ENCODE data around the gene CRBN. TPM values are rescaled to one million over a fixed set of nuclear protein-coding genes. Genes with fewer than 3 reads are reported as not detected.

Gene CRBN
- total RNA-seq, 1 donor from 2014 or later: 57.4 TPM

DNA sequence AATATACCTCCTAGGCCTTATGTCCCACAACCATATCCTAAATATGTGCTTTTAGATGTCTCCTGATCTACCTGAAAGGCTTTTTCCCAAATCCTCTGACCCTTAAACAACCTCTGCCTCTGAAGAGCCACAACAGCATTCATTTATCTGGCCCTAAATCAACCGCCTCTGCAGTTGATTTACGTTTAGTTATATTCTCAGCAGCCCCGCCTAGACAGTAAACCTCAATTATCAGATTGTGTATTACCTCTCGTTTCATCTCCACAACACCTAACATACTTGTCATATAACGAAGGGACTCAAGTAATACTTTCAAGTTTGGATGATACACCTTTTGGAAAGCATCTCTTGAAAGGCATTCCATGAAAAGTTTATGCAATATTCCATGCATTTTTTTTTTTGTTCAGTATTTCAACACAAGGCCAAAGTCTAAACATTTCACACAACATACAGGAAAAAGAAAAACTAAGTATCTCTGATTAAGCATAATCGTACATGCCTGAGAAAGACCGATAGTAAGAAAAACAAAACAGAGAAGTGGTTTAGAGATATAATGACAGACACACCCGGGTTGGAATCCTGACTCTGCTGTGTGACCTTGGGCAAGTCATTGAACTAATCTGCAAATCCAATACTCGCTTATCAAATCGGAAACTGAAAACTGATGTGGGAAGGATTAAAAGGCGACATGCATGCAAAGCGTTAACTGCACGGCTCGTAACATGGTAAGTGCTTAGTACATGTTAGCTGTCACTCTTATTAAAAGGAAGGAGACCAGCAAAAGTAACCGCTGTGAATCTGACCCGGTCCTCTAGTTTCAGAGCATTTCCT is 778 bp downstream of the CRBN start:
- intact Hi-C loops (cut with micrococcal nuclease): loop anchor here (10.0 kb wide), 1 partner anchor 54 kb away; the partner anchor contains the start of gene TRNT1
- ATAC-seq (no peak), DNase-seq (no peak)

DNA sequence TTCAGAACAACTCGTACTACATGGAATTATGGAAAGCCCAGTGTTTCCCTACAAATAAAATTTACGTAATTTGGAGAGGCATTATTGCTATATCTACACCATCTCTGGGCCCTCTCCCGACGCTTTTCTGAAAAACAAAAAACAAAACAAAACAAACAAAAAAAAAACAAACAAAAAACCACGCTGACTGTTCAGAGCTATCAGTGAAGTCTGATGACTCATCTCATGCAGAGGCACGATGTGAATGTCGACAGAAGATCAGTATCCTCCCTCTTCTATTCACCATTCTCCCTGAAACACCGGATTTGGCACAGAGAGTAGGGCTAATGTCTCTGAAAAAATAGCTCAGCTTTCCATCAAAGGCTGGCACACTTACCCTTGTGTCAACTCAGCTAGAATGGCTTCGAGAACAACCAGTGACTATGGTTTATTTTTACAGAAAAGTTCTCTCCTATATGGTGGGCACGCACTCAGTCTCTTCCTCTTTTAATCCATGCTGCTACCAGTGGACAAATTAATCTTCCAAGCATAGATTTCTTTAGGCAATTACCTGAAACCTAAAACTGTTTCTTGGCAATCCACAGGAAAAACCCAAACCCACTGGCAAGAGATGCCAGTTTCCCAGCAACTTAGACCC is 1.5 kb downstream of the CRBN start:
- ATAC-seq: no peak
- DNase-seq: no peak
- intact Hi-C loops (cut with micrococcal nuclease): loop anchor here (10.0 kb wide), 1 partner anchor 53 kb away; the partner anchor contains the start of gene TRNT1

DNA sequence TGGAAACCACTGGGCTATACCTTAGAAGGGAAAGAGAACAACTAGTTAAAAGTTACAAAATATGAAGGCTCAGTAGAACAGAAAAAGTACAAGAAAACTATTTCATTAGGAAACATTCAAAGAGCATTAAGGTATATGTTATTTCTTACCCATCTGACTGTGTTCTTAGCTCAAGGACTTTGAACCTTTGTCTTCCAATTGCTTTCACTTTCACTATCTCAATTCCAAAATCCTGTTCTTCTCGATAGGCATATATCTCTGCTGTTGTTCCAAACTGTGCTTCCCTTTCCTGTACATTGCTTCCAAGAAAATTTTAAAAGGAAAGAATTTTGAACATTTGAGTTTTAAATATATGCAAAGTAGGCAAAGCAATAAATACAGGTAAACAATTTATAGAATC is 6.9 kb downstream of the CRBN start:
- DNase-seq: no peak
- ATAC-seq: no peak
- intact Hi-C loops (cut with micrococcal nuclease): loop anchor here (10.0 kb wide), 1 partner anchor 48 kb away; the partner anchor contains the start of gene TRNT1

DNA sequence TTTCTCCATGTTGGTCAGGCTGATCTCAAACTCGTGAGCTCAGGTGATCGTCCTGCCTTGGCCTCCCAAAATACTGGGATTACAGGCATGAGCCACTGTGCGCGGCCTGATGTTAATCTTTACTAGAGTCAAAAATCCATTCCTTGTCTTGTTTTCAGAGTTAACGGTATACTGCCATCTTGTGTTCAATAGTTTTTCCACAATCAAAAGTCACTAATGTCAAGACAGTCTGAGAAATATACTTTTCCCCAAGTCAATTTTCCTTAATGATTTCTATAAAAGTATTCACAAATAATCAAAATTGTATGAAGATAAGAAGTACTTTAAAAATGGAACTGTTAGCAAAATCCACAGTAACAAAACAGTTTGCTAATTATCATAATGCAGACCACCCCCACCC is 8.5 kb downstream of the CRBN start:
- intact Hi-C loops (cut with micrococcal nuclease): loop anchor here (10.0 kb wide), 1 partner anchor 46 kb away; the partner anchor contains the start of gene TRNT1
- DNase-seq (no peak), ATAC-seq (no peak)

DNA sequence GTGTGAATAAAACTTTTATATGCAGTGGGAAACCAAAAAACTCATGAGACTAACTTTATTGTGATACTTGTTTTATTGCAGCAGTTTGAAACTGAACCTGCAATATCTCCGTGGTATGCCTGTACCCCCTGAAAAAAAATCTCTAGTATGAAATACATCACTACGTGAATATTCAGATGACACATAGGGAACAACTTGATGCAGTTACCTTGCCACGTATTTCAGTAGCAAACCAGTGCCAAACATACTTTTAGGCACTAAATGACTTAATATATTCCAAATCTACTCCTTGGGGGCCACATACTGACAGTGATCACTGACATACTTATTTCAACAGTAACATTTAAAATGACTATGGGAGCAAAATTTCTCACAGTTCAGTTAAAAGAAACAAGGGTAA is 13.8 kb downstream of the CRBN start:
- intact Hi-C loops (cut with micrococcal nuclease): no loop called here
- ATAC-seq: no peak
- DNase-seq: no peak

DNA sequence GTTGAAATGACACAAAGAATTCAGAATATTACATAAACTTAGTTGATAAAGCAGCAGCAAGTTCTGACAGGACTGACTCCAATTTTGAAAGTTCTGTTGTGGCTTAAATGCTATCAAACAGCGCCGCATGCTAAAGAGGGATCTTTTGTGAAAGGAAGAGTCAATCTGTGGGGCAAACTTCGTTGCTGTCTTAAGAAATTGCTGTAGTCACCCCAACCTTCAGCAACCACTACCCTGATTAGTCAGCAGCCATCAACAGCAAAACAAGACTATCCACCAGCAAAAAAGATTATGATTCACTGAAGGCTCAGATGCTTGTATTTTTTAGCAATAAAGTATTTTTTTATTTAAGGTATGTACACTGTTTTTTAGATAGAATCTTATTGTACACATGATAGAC is 14.2 kb downstream of the CRBN start:
- no peak for DNase-seq
- no peak for ATAC-seq
- intact Hi-C loops (cut with micrococcal nuclease): no loop called here

DNA sequence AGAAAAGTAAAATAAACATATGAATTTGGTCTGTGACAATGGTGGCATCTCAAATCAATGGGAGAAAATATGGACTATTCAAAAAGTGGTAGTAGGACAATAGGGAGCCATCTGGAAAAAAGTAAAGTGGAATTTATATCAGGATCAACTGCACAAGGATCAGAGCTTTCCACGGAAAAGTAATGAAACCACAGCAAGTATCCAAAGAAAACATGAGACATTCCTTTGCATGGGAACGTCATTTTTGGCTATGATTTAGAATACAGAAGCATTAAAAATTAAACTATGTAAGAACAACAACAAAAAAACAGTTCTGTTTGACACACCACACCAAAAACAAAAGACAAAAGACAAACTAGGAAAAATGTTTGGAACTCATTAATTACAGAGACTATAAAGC is 18.7 kb downstream of the CRBN start:
- ATAC-seq (no peak), DNase-seq (no peak)
- intact Hi-C loops (cut with micrococcal nuclease): no loop called here

DNA sequence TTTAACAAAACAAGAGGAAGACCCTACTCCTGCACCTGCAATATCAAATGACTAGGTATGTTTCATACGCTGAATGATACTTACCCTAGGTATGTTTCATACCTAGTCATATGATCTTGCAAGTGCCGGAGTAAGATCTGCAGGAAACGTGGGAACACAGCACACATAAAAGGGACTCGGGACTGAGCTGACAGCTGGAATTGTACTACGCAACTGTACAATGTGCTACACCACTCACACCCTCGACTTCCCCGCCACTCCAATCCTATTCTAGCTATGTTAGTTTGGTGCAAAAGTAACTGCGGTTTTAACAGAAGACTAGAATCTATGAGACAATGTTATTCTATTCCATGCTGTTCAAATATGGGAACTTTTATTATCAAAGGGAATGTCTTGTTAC is 22.0 kb downstream of the CRBN start:
- ATAC-seq: no peak
- intact Hi-C loops (cut with micrococcal nuclease): no loop called here
- no peak for DNase-seq

DNA sequence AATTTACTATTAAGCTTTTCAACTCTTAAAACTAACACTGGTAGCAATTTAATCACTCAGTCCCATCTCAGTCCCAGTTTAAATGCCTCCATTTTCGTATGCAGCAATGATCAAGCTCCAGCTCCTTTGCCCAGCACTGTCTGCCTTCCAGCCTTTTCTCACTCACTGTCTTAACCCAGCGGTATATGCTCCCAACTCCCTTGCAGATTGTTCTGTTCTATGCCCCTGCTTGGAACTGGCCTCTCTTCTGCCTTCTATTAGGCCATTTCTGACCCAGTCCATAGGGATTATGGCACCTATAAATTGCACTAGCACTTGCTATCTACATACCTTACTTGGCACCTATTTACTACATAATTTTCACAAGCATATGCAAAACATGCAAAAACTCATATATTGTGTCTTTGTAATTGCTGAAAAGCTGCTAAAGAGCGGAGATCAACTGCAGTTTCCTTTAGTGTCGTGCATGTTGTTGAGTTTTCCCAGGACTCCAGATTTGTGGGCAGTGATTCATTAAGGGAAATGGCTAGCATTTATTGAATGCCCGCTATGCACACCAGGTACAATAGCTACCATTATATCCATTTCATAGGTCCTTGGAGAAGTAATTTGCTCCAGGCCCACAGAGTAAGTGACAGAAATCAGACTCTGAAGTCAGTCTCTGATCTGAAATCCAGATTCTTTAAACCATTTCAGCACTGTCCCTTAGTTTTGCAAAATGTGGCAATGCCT is 24.4 kb downstream of the CRBN start:
- no peak for DNase-seq
- intact Hi-C loops (cut with micrococcal nuclease): no loop called here
- ATAC-seq: no peak

DNA sequence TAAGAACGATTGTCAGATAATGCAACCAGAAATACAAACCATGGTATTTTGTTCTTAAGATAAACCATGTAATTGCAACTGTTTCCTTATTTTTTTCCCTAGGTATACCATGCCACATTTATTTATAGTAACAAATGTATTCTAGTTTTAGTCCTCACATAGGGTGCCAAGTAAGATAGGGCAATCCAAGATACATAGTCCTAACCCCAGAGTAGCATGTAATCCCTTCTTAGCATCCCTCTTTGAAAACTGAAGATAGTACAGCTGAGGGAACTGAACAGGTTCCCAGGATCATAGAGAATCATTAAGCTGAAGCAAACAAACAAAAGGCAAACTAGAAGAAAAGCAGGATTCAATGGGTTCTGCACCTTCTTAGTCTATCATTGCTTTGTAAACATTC is 28.0 kb downstream of the CRBN start:
- ATAC-seq (peak; percentile 12), DNase-seq (no peak)
- intact Hi-C loops (cut with micrococcal nuclease): no loop called here

DNA sequence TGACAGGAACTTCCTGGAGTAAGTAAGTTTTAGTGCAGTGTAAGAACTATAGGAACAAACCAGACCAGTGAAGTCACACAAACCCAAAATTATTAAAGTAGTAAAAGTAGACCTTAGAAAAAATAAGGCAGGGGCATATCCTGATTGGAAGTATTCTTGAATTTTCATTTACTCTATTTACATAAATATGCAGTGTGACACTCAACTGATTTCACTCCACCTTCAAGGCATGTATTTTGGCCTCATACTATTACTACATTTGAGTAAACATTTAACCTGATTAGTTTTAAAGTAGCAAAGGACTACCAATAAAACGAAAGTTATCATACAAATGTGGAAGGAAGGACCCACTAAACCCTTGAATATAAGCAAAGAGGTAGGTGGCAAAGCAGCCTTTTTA is 29.9 kb downstream of the CRBN start:
- no peak for DNase-seq
- no peak for ATAC-seq
- intact Hi-C loops (cut with micrococcal nuclease): no loop called here

DNA sequence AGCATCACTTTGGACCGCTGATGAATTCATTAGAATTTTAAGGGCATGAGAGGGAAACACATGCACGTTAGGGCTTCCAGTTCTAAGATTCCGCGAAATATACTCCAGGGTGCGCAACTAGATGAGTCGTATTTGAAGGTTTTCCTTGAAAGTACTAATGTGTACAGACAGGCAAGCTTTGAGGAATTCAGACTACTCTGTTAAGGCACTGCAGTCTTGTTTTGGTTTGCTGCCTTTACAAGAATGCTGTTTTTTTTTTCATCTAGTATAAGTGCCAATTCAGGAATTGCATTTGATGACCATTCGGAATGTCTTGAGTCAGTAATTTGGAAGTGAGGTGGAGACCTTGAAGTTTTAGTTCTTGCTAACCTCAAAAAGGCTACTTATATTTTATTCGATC is 33.7 kb downstream of the CRBN start:
- ATAC-seq (no peak), DNase-seq (no peak)
- intact Hi-C loops (cut with micrococcal nuclease): no loop called here

DNA sequence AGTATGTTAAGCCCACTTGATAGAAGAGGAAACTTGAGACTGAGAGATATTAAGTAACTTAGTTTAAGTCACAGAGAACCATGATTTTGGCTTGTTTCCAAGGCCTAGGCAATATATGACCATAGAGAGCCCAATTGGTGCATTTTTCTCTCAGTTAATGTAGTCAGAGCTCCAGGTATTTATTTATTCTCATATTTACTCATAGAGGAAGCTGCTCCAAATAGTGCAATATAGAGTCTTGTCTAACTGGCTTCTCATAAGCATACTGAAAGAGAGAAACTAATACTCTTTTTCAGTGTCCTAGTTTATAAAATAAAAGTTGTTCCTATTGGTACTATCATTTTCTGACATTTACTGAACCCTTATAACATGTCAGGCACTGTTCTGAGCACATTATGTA is 37.6 kb downstream of the CRBN start:
- DNase-seq (no peak), ATAC-seq (no peak)
- intact Hi-C loops (cut with micrococcal nuclease): no loop called here

DNA sequence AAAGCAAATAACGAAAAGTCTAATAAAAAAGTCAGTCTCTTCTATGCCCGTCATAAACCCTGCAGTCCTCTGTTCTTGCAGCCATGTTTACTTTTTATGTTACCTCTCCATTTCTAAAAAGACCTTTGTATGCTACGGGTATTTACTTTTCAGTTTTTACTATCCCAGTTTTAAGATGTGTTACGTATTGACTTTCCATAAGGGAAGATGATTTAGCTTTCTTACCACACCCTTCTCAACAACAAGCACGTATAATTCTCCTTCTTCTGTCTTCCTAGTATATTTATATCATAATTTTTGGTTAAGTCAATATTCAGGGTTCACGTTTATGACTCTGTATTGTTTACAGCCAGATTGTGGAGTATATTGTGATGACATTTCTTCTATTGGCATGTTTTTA is 42.0 kb downstream of the CRBN start:
- ATAC-seq (no peak), DNase-seq (no peak)
- intact Hi-C loops (cut with micrococcal nuclease): no loop called here

DNA sequence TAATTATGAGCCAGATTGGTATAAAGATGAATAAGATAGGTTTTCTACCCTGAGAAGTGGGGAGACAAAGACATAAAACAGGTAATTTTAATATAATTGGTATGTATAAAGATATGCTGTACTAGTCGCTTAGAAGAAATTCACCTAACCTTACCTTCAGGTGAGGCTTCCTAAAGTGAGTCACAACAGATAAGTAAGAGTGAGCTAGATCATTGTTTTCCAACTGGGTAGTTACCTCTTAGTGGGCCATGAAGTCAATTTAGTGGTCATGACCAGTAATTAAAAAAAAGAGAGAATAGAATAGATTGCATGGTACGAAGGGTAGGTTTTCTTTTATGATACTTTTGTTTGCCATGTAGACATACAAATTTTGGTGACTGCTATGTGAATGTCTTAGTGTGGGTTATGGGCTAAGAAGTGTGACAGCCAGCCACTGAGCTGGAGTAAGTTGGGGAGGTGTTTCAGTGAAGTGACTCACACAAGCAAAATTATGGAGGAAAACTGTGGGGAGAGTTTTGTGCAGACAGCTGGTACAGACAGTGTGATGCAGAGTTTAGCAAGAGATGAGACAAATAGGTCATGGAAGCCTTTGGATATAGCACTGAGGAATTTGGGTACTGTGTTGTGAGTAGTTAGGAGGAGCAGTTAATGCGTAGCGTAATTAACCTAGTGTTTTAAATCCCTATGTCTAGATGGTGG is 44.6 kb downstream of the CRBN start:
- no peak for DNase-seq
- ATAC-seq: no peak
- intact Hi-C loops (cut with micrococcal nuclease): no loop called here

DNA sequence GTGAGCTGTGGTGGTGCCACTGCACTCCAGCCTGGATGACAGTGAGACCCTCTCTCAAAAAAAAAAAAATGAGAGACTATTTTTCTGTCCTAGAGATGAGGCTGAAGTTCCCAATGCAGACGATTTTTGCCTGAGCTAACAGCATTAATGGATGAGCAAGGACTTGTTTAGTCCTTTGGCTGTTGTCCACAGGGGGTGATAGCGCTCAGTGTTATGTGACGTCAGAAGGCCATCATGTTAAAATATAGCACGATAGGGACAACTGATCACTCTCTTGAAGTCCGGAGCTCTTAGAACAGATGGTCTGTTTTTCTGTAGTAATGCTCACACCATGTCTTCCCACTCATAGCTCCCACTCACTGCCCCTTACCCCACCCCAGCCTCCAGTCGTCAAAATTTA is 46.0 kb downstream of the CRBN start:
- intact Hi-C loops (cut with micrococcal nuclease): no loop called here
- ATAC-seq (no peak), DNase-seq (no peak)

DNA sequence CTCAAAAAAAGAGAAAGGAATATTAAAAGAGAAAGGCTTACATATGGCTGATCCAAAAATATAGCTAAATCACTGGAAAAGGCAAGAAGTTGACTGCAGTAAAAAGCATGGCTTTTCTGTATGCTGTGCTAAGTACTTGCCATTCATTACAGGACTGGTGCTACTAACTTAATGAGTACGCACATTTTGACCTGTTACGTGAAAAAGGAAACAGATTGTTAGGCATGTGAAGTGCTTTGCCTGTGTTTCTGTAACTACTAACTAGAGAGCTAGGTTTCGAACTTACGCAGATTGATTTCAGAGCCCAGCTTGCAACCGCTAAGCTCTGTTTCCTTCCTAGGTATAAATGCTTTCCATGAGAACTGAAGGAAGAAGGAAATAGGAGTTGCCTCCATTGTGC is 49.9 kb downstream of the CRBN start:
- ATAC-seq (no peak), DNase-seq (no peak)
- intact Hi-C loops (cut with micrococcal nuclease): loop anchor here (10.0 kb wide), 1 partner anchor 45 kb away; the partner anchor contains the start of gene CRBN

DNA sequence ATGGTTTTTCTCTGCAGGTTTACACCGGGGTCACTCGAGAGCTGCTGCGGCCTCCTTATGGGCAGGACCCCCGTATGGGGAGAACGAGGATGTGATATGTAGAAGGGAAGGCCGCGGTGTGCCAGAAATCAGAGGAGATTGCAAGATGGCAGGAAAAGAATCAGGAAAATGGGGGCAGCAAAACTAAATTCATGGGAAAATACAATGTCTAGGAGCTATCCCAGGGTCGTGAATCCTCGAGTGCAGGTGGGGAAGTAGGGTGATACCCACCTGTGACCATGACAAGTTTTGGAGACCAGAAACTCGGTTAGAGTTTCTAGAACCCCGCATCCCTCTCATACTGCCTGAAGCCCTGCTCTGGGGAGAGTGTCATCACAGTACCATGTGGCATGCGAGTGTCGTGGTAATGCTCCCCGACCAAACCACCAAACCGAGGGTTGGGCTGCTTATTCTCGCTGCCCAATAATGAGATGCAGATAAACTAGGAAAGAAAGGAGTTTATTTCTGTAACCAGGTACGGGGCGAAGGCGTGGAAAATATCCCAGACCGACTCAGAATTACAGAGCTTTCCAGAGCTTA is 52.0 kb downstream of the CRBN start:
- ATAC-seq: no peak
- intact Hi-C loops (cut with micrococcal nuclease): loop anchor here (10.0 kb wide), 1 partner anchor 47 kb away; the partner anchor contains the start of gene CRBN
- no peak for DNase-seq

All from left ventricle myocardium superior (tissue), 1 donor.